ENCODE measurements around the gene WDR93.

DNA sequence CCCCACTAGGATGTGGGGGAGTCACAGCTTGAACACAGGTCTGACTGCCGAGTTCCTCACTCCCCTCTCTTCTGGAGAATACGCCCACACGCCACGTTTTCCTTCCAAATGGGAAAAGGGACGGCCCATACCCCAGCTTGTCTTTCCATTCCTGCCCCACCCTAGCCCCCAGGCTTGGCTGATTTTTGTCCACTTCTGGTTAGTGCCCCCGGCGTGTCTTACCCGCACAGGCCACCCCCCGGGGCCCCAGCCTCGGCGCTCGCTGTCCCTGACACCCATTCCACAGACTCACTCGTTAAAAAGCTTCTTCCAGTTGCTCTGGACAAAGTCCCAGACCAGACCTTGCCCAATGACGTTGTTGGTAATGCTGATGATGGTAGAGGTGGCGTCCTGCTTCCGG, 100.0 kb downstream of the WDR93 start:
- TF ChIP-seq EP300 (IDR thresholded peaks at IDR 0.05) (no peak), POLR2A (IDR thresholded peaks at IDR 0.05) (no peak)
